ENCODE data around the gene CITED1.

Gene CITED1

GRCh38 chrX:72316408-72317110 lies 10.8 kb upstream of the CITED1 start:
- DNase-seq (ENCODE audit: extremely low spot score): no peak
- CTCF ChIA-PET: interaction anchor here (1.2 kb wide), 1 partner anchor 39 kb away, joined by 4 read pairs; the partner anchor contains the start of gene RPS4X
- TF ChIP-seq FOXM1 (IDR thresholded peaks at IDR 0.05; ENCODE audit: borderline replicate concordance) (no peak), L3MBTL2 (conservative IDR thresholded peaks at IDR 0.05) (no peak), FOXA1 (IDR thresholded peaks at IDR 0.05) (no peak), TARDBP (IDR thresholded peaks at IDR 0.05) (no peak), BHLHE40 (IDR thresholded peaks at IDR 0.05; ENCODE audit: borderline replicate concordance) (no peak), SUZ12 (IDR thresholded peaks at IDR 0.05) (no peak)
- POLR2A ChIA-PET: interaction anchor here (0.9 to 2.3 kb wide), 2 partner anchors 9 to 40 kb away, joined by 3 to 10 read pairs; partner anchors contain the start of gene RPS4X

DNA sequence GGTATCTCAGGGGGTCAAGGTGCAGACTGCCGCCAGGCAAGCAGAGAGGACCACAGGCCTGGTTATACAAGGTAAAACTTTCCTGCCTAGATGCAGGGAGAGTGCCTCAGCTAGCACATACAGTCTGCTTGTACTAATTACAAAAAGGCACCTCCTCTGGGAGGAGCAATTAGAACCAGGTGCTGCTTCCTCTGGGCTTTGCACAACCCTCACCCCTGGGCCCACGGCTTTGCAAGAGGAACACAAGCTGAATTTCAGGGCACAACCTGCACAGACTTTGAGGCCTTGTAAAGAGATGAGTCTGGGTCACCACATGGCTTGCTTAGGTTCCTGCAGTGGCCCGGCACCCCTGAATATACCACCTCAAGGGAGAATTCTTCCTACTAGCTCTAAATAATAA lies 9.2 kb upstream of the CITED1 start:
- DNase-seq (ENCODE audit: extremely low spot score): no peak
- CTCF ChIA-PET: no interaction called here
- POLR2A ChIA-PET: interaction anchor here (0.7 kb wide), 1 partner anchor 39 kb away, joined by 4 read pairs; no protein-coding TSS in a partner anchor
- TF ChIP-seq BHLHE40 (IDR thresholded peaks at IDR 0.05; ENCODE audit: borderline replicate concordance) (no peak), NFRKB (IDR thresholded peaks at IDR 0.05) (no peak), HDGF (IDR thresholded peaks at IDR 0.05; ENCODE audit: borderline replicate concordance) (no peak), ARNT (IDR thresholded peaks at IDR 0.05) (no peak), FOXM1 (IDR thresholded peaks at IDR 0.05; ENCODE audit: borderline replicate concordance) (no peak)

DNA sequence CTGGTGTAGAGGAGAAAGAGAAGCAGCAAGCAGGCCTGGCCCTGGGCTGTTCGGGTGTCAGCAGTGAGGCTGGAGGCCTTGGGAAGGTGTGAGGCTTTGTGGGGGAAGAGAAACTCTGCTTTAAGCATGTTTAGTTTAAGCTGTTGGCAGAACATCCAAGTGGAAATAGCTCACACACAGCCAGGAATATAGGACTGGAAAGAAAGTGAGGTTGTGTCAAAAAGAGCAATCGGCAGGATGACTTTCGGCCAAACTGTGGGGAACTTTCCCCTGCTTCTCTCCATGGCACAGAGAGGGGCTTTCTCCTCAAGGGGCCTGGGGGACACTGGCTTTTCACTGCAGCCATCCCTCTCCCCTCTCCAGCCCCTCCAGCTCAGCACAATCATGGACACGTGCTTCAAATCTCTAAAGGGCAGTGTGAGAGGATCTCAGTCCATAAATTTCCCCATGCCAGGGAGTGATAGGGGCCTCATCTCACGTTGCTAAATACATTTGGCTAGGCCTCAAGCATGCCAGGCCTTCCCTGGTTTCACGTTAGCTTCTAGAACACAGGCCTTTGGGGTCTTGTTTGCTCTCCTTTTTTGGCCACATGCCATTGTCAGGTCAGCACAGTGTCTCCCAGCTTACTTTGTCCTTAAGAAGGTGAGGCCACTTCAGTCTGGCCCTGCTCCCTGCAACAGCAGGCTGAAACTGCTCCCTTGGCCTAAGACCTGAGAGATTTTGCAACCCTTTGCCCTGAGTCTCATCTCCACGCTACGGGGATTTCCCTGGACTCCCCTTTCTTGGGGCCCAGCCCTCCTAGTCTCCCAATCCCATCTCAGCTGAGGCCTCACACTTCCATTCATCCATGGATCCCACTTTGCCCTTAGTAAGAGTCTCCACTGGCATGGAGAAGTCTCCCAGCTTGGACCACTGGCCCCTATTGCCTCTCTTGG lies 8.3 kb upstream of the CITED1 start:
- CTCF ChIA-PET: no interaction called here
- DNase-seq (ENCODE audit: extremely low spot score): no peak
- POLR2A ChIA-PET: interaction anchor here (0.5 to 1.7 kb wide), 3 partner anchors 37 to 701 kb away, joined by 3 to 9 read pairs (median 4); partner anchors contain the start of gene RPS4X
- TF ChIP-seq FOXA1 (IDR thresholded peaks at IDR 0.05) (no peak), ARNT (IDR thresholded peaks at IDR 0.05) (no peak), ZNF384 (IDR thresholded peaks at IDR 0.05) (no peak), L3MBTL2 (conservative IDR thresholded peaks at IDR 0.05) (no peak), PKNOX1 (IDR thresholded peaks at IDR 0.05) (no peak), CTBP1 (IDR thresholded peaks at IDR 0.05; ENCODE audit: borderline replicate concordance) (no peak), FOXK2 (IDR thresholded peaks at IDR 0.05) (no peak), SUZ12 (IDR thresholded peaks at IDR 0.05) (no peak), ELF4 (IDR thresholded peaks at IDR 0.05) (no peak)

DNA sequence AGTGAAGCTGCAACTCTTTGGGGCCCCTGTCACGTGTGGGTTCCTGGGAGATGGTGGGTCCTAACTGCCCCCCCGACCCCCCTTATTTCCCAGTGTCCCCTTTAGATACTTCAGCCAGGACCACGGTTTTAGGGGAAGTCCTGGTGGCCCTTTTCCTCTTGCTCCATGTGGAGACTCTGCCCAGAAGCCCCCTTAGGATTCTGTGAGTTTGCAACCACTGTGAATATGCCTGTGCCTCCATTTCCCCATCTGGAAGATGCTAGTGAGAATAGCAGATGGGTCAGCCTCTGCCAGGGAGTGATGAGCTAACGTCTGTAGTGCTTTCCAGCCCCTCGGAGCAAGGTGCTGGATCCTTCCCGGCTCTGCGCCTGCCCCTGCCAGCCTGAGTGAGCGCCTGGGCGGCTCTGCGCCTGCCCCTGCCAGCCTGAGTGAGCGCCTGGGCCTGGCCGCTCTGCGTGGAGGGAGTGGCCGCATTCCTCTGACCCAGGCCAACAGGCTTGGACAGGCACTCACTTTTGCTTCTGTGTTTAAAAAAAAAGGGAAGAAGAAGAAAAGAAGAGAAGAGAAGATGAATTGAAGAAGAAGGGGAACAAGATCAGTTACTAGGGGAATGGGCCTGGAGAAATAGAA lies 6.7 kb upstream of the CITED1 start:
- POLR2A ChIA-PET: interaction anchor here (1.7 kb wide), 1 partner anchor 35 kb away, joined by 9 read pairs; the partner anchor contains the start of gene RPS4X
- CTCF ChIA-PET: no interaction called here
- TF ChIP-seq ZNF384 (IDR thresholded peaks at IDR 0.05) (no peak), TARDBP (IDR thresholded peaks at IDR 0.05) (no peak), LEF1 (IDR thresholded peaks at IDR 0.05; ENCODE audit: borderline replicate concordance) (no peak), HDGF (IDR thresholded peaks at IDR 0.05; ENCODE audit: borderline replicate concordance) (no peak), FOXK2 (IDR thresholded peaks at IDR 0.05) (no peak), CTBP1 (IDR thresholded peaks at IDR 0.05; ENCODE audit: borderline replicate concordance) (no peak), SUZ12 (IDR thresholded peaks at IDR 0.05) (no peak)
- DNase-seq (ENCODE audit: extremely low spot score): no peak

DNA sequence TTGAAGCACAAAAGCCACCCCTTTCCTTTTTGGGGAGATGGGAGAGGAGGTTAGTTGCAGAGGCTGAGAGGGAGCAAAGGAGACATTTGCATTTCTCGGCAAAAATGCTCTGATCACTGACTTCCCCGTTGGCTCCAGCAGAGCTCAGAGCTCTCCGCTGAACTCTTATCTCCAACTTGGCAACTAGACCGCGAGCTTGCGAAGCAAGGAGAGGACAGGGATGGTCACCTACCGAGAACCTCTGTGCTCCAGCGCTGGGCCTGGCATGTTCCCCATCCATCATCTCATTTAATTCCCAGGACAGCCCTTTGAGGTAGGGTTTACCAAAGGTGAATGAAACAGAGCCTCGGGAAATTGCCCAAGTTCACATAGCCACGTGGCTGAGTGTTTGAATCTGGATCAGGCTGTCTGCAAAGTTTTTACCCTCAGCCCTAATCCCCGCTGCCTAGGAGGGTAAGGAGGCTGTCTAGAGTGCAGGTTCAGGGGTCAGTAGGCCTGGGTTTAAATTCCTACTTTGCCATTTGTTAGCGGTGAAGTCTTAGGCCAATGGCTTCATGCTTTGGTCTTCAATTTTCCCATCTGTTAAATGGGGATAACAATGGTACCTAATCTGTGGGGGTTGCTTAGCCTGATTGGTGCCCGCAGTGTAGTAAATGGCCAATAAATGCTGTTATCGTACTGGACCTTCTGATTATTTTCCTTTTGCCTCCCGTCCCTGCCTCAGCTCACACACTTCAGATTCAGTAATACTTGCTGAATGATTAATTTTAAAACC lies 3.8 kb upstream of the CITED1 start:
- TF ChIP-seq LEF1 (IDR thresholded peaks at IDR 0.05; ENCODE audit: borderline replicate concordance) (no peak), L3MBTL2 (conservative IDR thresholded peaks at IDR 0.05) (peak; percentile 53)
- DNase-seq (ENCODE audit: extremely low spot score): no peak
- ChIA-PET CTCF (interaction anchor here (1.0 to 1.3 kb wide), 2 partner anchors 12 to 33 kb away, joined by 5 read pairs; partner anchors contain the start of gene RPS4X), POLR2A (interaction anchor here (1.4 to 5.2 kb wide), 2 partner anchors 8 to 33 kb away, joined by 4 to 33 read pairs; partner anchors contain the start of gene RPS4X)

DNA sequence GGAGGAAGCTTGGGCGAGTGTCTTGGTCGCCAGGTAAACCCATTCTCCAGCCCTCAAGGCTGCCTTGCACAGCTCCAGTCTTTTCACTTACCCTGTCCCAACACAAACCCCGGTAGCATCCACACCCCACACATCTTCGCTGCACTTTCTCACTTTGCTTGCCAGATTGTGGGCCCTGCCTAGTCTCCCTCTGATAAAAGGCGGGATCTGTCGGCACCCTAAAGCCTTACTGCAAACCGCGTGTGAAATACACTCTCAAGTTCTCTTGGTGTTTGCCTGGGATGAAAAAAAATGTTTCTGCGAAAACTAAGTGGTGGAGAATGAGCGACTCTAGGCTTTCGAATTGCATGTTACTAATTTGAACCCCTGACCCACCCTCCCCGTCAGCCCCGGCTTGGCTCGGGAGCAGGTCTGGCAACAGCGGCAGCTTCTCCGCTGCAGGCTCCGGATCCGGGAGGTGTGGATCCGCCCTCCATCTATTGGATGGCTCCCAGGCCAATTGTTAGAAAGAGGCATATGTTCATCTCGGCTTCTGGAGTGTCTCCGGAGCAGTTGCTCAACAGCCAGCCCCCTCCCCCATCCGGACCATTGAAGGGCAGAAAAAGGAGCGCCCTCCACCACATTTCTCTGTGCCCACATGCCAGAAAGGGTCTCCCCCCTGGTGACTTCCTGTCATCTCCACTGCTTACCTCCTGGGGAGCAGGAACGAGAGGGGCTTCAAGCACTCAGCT lies 3.0 kb upstream of the CITED1 start:
- DNase-seq (ENCODE audit: extremely low spot score): peak; percentile 86
- CTCF ChIA-PET: interaction anchor here (0.5 to 1.3 kb wide), 3 partner anchors 11 to 65 kb away, joined by 4 to 5 read pairs (median 5); partner anchors contain the start of gene RPS4X
- TF ChIP-seq NFRKB (IDR thresholded peaks at IDR 0.05) (no peak), SP1 (IDR thresholded peaks at IDR 0.05) (no peak), LEF1 (IDR thresholded peaks at IDR 0.05; ENCODE audit: borderline replicate concordance) (no peak), TARDBP (IDR thresholded peaks at IDR 0.05) (no peak), CTBP1 (IDR thresholded peaks at IDR 0.05; ENCODE audit: borderline replicate concordance) (no peak; the same call in 1 of the 2 replicates), FOXM1 (IDR thresholded peaks at IDR 0.05; ENCODE audit: borderline replicate concordance) (peak; percentile 92), HDGF (IDR thresholded peaks at IDR 0.05; ENCODE audit: borderline replicate concordance) (no peak), ZNF384 (IDR thresholded peaks at IDR 0.05) (no peak), ARNT (IDR thresholded peaks at IDR 0.05) (no peak), ELF4 (IDR thresholded peaks at IDR 0.05) (no peak), SUZ12 (IDR thresholded peaks at IDR 0.05) (no peak), FOXA1 (IDR thresholded peaks at IDR 0.05) (no peak), L3MBTL2 (conservative IDR thresholded peaks at IDR 0.05) (peak; percentile 82), FOXK2 (IDR thresholded peaks at IDR 0.05) (no peak), PKNOX1 (IDR thresholded peaks at IDR 0.05) (no peak), BHLHE40 (IDR thresholded peaks at IDR 0.05; ENCODE audit: borderline replicate concordance) (no peak)
- POLR2A ChIA-PET: interaction anchor here (1.4 to 5.2 kb wide), 2 partner anchors 9 to 32 kb away, joined by 4 to 33 read pairs; partner anchors contain the start of gene RPS4X
